Neural crest cell (in vitro differentiated cells): ENCODE measurements around the gene ANK3. TPM values are rescaled to one million over a fixed set of nuclear protein-coding genes. Genes with fewer than 3 reads are reported as not detected.

Experiments used
- DNase-seq: peaks from one replicate; pipeline ENCODE4 v3.0.0; 2021; ENCODE audit warnings: low read depth, mixed read lengths, low spot score
- H3K27ac Mint-ChIP-seq: one replicate; pipeline ENCODE4 v1.8.0; 2021; ENCODE audit warnings: mild to moderate bottlenecking, mixed read lengths; ENCODE audit not compliant: unreplicated experiment
- H3K27me3 Mint-ChIP-seq: 2 replicates; pipeline ENCODE4 v1.8.0; 2021; ENCODE audit warnings: low read depth, mild to moderate bottlenecking, mixed read lengths
- H3K36me3 Mint-ChIP-seq: 2 replicates; pipeline ENCODE4 v1.8.0; 2021; ENCODE audit warnings: low read depth, mild to moderate bottlenecking, mixed read lengths
- H3K4me1 Mint-ChIP-seq: 2 replicates; pipeline ENCODE4 v1.8.0; 2021; ENCODE audit warnings: mixed read lengths
- H3K4me3 Mint-ChIP-seq: one replicate; pipeline ENCODE4 v1.8.0; 2021; ENCODE audit warnings: mild to moderate bottlenecking, mixed read lengths
- H3K9me3 Mint-ChIP-seq: 2 replicates; pipeline ENCODE4 v1.8.0; 2021; ENCODE audit warnings: mixed read lengths
- total RNA-seq: library from RNA; stranded (reverse); gene quantifications from 2 replicates; pipeline ENCODE4 v1.2.1, GENCODE V29; 2021
- TF ChIP-seq, protein P1 (sequence below): fragments of 200-600 bp; sonication (generic); conservative IDR thresholded peaks from 2 replicates; pipeline ENCODE4 v1.5.0; 2021; ENCODE audit warnings: antibody characterized with exemption, mild to moderate bottlenecking

The ANK3 gene
- total RNA-seq, 1 donor from 2014 or later: 45.2 TPM

DNA sequence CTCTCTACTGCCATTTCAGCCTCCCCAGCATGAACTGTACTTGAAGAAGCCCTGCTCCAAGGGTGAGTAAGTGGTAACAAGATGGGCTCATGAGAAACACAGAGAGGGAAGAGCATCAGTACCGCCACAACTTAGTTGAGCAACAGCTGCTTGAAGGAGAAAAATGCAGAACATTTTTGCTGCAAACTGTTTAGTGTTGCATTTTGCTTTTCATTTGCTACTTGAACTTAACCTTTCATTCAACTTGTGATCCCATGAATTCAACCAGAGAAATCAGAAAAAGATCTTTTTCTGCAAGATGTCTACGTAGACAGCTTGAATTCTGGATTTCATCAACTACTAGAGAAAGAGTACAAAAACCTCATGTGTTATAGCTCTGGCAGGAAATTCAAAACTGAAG is 40.7 kb downstream of the ANK3 start:
- Mint-ChIP-seq H3K27me3 (no peaks in the 10 kb centered on the region), H3K9me3 (no peaks in the 10 kb centered on the region), H3K4me1 (peaks cover 49% of the 10 kb centered on the region), H3K4me3 (no peak overlapping the region), H3K36me3 (no peaks in the 10 kb centered on the region), H3K27ac (no peak overlapping the region)
- no peak for DNase-seq
- TF ChIP-seq, protein P1, sequence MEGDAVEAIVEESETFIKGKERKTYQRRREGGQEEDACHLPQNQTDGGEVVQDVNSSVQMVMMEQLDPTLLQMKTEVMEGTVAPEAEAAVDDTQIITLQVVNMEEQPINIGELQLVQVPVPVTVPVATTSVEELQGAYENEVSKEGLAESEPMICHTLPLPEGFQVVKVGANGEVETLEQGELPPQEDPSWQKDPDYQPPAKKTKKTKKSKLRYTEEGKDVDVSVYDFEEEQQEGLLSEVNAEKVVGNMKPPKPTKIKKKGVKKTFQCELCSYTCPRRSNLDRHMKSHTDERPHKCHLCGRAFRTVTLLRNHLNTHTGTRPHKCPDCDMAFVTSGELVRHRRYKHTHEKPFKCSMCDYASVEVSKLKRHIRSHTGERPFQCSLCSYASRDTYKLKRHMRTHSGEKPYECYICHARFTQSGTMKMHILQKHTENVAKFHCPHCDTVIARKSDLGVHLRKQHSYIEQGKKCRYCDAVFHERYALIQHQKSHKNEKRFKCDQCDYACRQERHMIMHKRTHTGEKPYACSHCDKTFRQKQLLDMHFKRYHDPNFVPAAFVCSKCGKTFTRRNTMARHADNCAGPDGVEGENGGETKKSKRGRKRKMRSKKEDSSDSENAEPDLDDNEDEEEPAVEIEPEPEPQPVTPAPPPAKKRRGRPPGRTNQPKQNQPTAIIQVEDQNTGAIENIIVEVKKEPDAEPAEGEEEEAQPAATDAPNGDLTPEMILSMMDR: no peak

GRCh38 chr10:60347270-60347669 is 42.4 kb downstream of the ANK3 start:
- Mint-ChIP-seq H3K4me3 (no peak overlapping the region), H3K36me3 (no peaks in the 10 kb centered on the region), H3K4me1 (peaks cover 41% of the 10 kb centered on the region), H3K27me3 (no peaks in the 10 kb centered on the region), H3K9me3 (no peaks in the 10 kb centered on the region), H3K27ac (no peak overlapping the region)
- no peak for DNase-seq
- TF ChIP-seq, protein P1: no peak

GRCh38 chr10:60346661-60347060 is 43.0 kb downstream of the ANK3 start:
- Mint-ChIP-seq H3K9me3 (no peaks in the 10 kb centered on the region), H3K4me1 (peaks cover 41% of the 10 kb centered on the region)
- TF ChIP-seq, protein P1: no peak

GRCh38 chr10:60343254-60343653 is 46.4 kb downstream of the ANK3 start:
- DNase-seq: no peak
- no peaks in the 10 kb centered on the region for H3K27me3 Mint-ChIP-seq
- no peaks in the 10 kb centered on the region for H3K9me3 Mint-ChIP-seq
- peaks cover 12% of the 10 kb centered on the region for H3K4me1 Mint-ChIP-seq
- TF ChIP-seq, protein P1: no peak
- H3K4me3 Mint-ChIP-seq: no peak overlapping the region
- H3K36me3 Mint-ChIP-seq: no peaks in the 10 kb centered on the region
- H3K27ac Mint-ChIP-seq: no peak overlapping the region

More at GRCh38 chr10:60346661-60347060, 43.0 kb downstream of the ANK3 start:
- Mint-ChIP-seq H3K27me3 (no peaks in the 10 kb centered on the region), H3K27ac (no peak overlapping the region), H3K4me3 (no peak overlapping the region), H3K36me3 (no peaks in the 10 kb centered on the region)
- DNase-seq: no peak

DNA sequence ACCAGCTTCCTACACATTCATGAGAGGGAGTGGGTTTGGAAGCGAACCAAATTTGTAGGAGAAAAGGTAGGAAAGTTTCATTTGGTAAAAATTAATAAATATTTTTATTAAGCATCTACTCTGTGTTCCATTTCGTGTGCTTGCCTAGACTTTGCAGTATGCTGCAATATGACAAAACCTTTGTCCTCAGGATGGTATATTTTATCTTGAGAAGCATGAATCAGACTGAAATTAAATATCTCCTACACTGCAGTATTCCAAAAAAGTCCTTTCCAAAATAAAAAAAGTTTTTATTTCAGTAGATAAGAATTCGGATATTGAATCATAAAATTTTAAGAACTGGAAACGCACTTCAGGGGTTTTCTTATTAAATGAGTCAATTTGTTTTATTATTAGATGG is 47.7 kb downstream of the ANK3 start:
- DNase-seq: no peak
- Mint-ChIP-seq H3K27ac (no peak overlapping the region), H3K4me1 (peaks cover 17% of the 10 kb centered on the region), H3K27me3 (no peaks in the 10 kb centered on the region), H3K9me3 (no peaks in the 10 kb centered on the region), H3K36me3 (no peaks in the 10 kb centered on the region), H3K4me3 (no peak overlapping the region)
- TF ChIP-seq, protein P1: no peak

DNA sequence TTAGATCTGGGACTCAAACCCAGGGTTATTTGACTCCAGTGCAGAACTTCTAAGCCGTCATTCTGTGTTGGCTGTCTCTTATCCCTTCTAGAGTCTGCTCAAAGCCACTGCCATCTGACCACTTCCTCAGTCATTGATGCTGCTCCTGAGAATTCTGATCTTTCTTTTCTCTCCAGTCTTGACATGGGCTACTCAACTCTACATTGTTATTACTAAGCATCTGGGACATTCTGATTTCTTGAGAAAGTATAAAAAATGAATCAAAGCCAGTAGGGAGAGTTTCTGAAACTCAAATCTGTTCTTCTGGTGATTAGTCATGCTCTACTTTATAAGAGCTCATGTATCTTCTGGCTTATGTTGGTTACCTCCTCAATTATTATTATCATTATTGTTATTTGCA is 48.7 kb downstream of the ANK3 start:
- H3K27ac Mint-ChIP-seq: no peak overlapping the region
- no peak for DNase-seq
- H3K9me3 Mint-ChIP-seq: no peaks in the 10 kb centered on the region
- H3K4me3 Mint-ChIP-seq: no peak overlapping the region
- TF ChIP-seq, protein P1: no peak
- no peaks in the 10 kb centered on the region for H3K36me3 Mint-ChIP-seq
- H3K4me1 Mint-ChIP-seq: peaks cover 14% of the 10 kb centered on the region
- H3K27me3 Mint-ChIP-seq: no peaks in the 10 kb centered on the region
